ENCODE measurements around the gene CD33. TPM values are rescaled to one million over a fixed set of nuclear protein-coding genes. Genes with fewer than 3 reads are reported as not detected.

CD33 gene
- total RNA-seq, 1 donor = 9.2 TPM

GRCh38 chr19:51207747-51208146 is 17.1 kb upstream of the CD33 start:
- DNase-seq (ENCODE audit: low read depth in 2 of 3, low spot score in 2 of 3) = no peak

- DNase-seq (ENCODE audit: low read depth in 2 of 3, low spot score in 2 of 3) = peak in 1 of 3 donors; percentile 14
These were observed 14.6 kb upstream of the CD33 start for GRCh38 chr19:51210191-51210784.

GRCh38 chr19:51210874-51211361 is 14.0 kb upstream of the CD33 start:
- DNase-seq (ENCODE audit: low read depth in 2 of 3, low spot score in 2 of 3) = peak in 1 of 3 donors; percentile 15

GRCh38 chr19:51211833-51212232 is 13.0 kb upstream of the CD33 start:
- DNase-seq (ENCODE audit: low read depth in 2 of 3, low spot score in 2 of 3) = no peak

- peak in 1 of 3 donors; percentile 65 for DNase-seq (ENCODE audit: low read depth in 2 of 3, low spot score in 2 of 3)
These were observed 5.6 kb upstream of the CD33 start for GRCh38 chr19:51219307-51219706.

GRCh38 chr19:51219971-51220370 is 4.9 kb upstream of the CD33 start:
- DNase-seq (ENCODE audit: low read depth in 2 of 3, low spot score in 2 of 3) = no peak

- no peak for DNase-seq (ENCODE audit: low read depth in 2 of 3, low spot score in 2 of 3)
These were observed 3.9 kb upstream of the CD33 start for GRCh38 chr19:51220996-51221395.

GRCh38 chr19:51224163-51224641 is 678 bp upstream of the CD33 start:
- no peak for DNase-seq (ENCODE audit: low read depth in 2 of 3, low spot score in 2 of 3)

- peak in 1 of 3 donors; percentile 37 for DNase-seq (ENCODE audit: low read depth in 2 of 3, low spot score in 2 of 3)
These were observed 1.2 kb downstream of the CD33 start for GRCh38 chr19:51226067-51226466.

- peak in 1 of 3 donors; percentile 22 for DNase-seq (ENCODE audit: low read depth in 2 of 3, low spot score in 2 of 3)
These were observed 2.4 kb downstream of the CD33 start for GRCh38 chr19:51227326-51227725.

GRCh38 chr19:51227966-51228365 is 3.1 kb downstream of the CD33 start:
- no peak for DNase-seq (ENCODE audit: low read depth in 2 of 3, low spot score in 2 of 3)

- DNase-seq (ENCODE audit: low read depth in 2 of 3, low spot score in 2 of 3) = no peak
These were observed 16.0 kb downstream of the CD33 start for GRCh38 chr19:51240866-51241265.

GRCh38 chr19:51242881-51243630 is 18.2 kb downstream of the CD33 start:
- DNase-seq (ENCODE audit: low read depth in 2 of 3, low spot score in 2 of 3) = no peak

GRCh38 chr19:51246164-51246552 is 21.3 kb downstream of the CD33 start:
- peak in 2 of 3 donors; percentile 94 to 96 for DNase-seq (ENCODE audit: low read depth in 2 of 3, low spot score in 2 of 3)

GRCh38 chr19:51247972-51248590 is 23.2 kb downstream of the CD33 start:
- no peak for DNase-seq (ENCODE audit: low read depth in 2 of 3, low spot score in 2 of 3)

- no peak for DNase-seq (ENCODE audit: low read depth in 2 of 3, low spot score in 2 of 3)
These were observed 26.0 kb downstream of the CD33 start, which contains the start of gene SIGLECL1 for GRCh38 chr19:51250786-51251467. Gene SIGLECL1 (plus strand): TSS chr19:51251080. CDS start chr19:51264073, 12,993 bp downstream.

GRCh38 chr19:51251468-51251820 is 26.6 kb downstream of the CD33 start:
- DNase-seq (ENCODE audit: low read depth in 2 of 3, low spot score in 2 of 3) = no peak

GRCh38 chr19:51252306-51253079 is 27.6 kb downstream of the CD33 start:
- no peak for DNase-seq (ENCODE audit: low read depth in 2 of 3, low spot score in 2 of 3)

- DNase-seq (ENCODE audit: low read depth in 2 of 3, low spot score in 2 of 3) = no peak
These were observed 28.4 kb downstream of the CD33 start for GRCh38 chr19:51253088-51253806.
